Heart right ventricle (tissue), 16 donors: ENCODE results near the gene TXLNB. TPM values are rescaled to one million over a fixed set of nuclear protein-coding genes. Genes with fewer than 3 reads are reported as not detected.
A peak's percentile ranks its signal among the peaks of the same experiment; 100 is the strongest.
"Not testable (repeated sequence)": the region's sequence is repeated elsewhere in the genome, so short reads cannot be mapped to it uniquely, and the experiment has no call there.

Source experiments
- ATAC-seq, 8 donors: fragments of 200-7000 bp; cut with Tn5 transposase; one replicate each; pipeline ENCODE4 v1.9.1; 2020; ENCODE audit warnings: mild to moderate bottlenecking in 8 of 8, moderate library complexity in 8 of 8, moderate number of reproducible peaks in 1 of 8
- DNase-seq, 2 donors: peaks; one replicate each; pipeline ENCODE4 v3.0.0-alpha.2; 2020
- H3K27ac ChIP-seq, 10 donors: fragments of 200-600 bp; sonication (generic) in 2 of 10; one replicate each; pipeline versions ENCODE4 v1.5.0 to v1.8.0; 2020 to 2022; ENCODE audit warnings: mild to moderate bottlenecking in 3 of 10
- H3K27me3 ChIP-seq, 7 donors: fragments of 200-600 bp; one replicate each; pipeline ENCODE4 v1.8.0; 2021 to 2022; ENCODE audit warnings: mild to moderate bottlenecking in 2 of 7
- H3K36me3 ChIP-seq, 9 donors: fragments of 200-600 bp; sonication (generic) in 1 of 9; one replicate each; pipeline versions ENCODE4 v1.5.0 to v1.8.0; 2020 to 2022; ENCODE audit warnings: mild to moderate bottlenecking in 2 of 9
- H3K4me1 ChIP-seq, 9 donors: fragments of 200-600 bp; sonication (generic) in 1 of 9; one replicate each; pipeline versions ENCODE4 v1.5.0 to v1.8.0; 2020 to 2022; ENCODE audit warnings: mild to moderate bottlenecking in 4 of 9
- H3K4me3 ChIP-seq, 10 donors: fragments of 200-600 bp; sonication (generic) in 2 of 10; one replicate each; pipeline versions ENCODE4 v1.5.0 to v1.8.0; 2020 to 2022; ENCODE audit warnings: mild to moderate bottlenecking in 7 of 10, moderate library complexity in 2 of 10
- H3K9me3 ChIP-seq, 11 donors: fragments of 200-600 bp in 10 of 11; sonication (generic) in 2 of 11; one replicate each; pipeline versions ENCODE4 v1.5.0 to v1.8.0; 2013 to 2022; ENCODE audit warnings: mild to moderate bottlenecking in 2 of 11, control low read depth in 1 of 11, moderate library complexity in 1 of 11
- WGBS, 2 donors: extraction: QIAGEN DNeasy Blood & Tissue Kit; methylation state at CpG; one replicate each; pipeline ENCODE4 v1.1.7; 2013; ENCODE audit warnings: inconsistent platforms in 1 of 2; 5-methylcytosine and 5-hydroxymethylcytosine counted together
- intact Hi-C, 10 donors: fragments of 100-400 bp; cut with DNase I; formaldehyde crosslinking; loops; one replicate each; pipeline versions ENCODE4 v1.11.1 to v1.14.2; 2022
- polyA plus RNA-seq, 2 donors: library from polyadenylated mRNA; stranded (reverse); fragments of 200-250 nt; gene quantifications; one replicate each; pipeline ENCODE4 v1.2.3, GENCODE V29; 2013
- total RNA-seq, 10 donors: library from RNA; stranded (reverse); fragmentation: NEBNext Ultra II Directional in 3 of 10; extraction: Animal tissue kit (Norgen Biotek cat#: 25700) in 3 of 10; gene quantifications; one replicate each; pipeline versions ENCODE4 v1.2.1 to v1.2.4, GENCODE V29; 2021 to 2023
- TF ChIP-seq, protein P1 (sequence below), 9 donors: fragments of 200-600 bp; sonication (generic) in 2 of 9; IDR thresholded peaks; one replicate each; pipeline versions ENCODE4 v1.5.0 to v1.8.0; 2021 to 2022; ENCODE audit warnings: antibody characterized with exemption in 9 of 9, mild to moderate bottlenecking in 5 of 9, moderate library complexity in 1 of 9
- donor health status: Arrhythmogenic right ventricular cardiomyopathy.
- donor health status: ischemic (EF 13 %, LVEDD 7.1; RV severe dilation, severe dysfunction).
- donor health status: healthy with polysubstance abuse.
- donor health status: DM: no; HTN: yes; CAD: no.
- donor health status: DM: no; HTN: no; CAD: no.
- donor health status: ischemic (EF 25% LVEDD 6.9; RV normal size, moderate dysfunction).
- donor health status: ischemic (EF 25% LVEDD 5.7; RV mildly dilated, moderate dysfunction).
- donor health status: healthy.
- donor health status: DM: yes; HTN: yes; CAD: no.
- donor health status: Ischemic cardiomyopathy.
- donor health status: ischemic (EF 35%, LVEDD 5.7; RV mildly dilated, moderate dysfunction).
- donor health status: nonischemic (EF 11% LVEDD 7.7; RV severe dilation, severe dysfunction).
- donor health status: DM: yes; HTN: yes; CAD: no.
- donor health status: PGD.
- donor health status: ischemic (EF 29% LVEDD 5.4; RV normal size, mild dysfunction).
- donor health status: nonischemic (EF 23%, LVEDD 6.1; RV moderate dilation, normal function).

Gene TXLNB
- total and polyA plus RNA-seq, 12 donors, result 6.2 to 156 (median 132) TPM

DNA sequence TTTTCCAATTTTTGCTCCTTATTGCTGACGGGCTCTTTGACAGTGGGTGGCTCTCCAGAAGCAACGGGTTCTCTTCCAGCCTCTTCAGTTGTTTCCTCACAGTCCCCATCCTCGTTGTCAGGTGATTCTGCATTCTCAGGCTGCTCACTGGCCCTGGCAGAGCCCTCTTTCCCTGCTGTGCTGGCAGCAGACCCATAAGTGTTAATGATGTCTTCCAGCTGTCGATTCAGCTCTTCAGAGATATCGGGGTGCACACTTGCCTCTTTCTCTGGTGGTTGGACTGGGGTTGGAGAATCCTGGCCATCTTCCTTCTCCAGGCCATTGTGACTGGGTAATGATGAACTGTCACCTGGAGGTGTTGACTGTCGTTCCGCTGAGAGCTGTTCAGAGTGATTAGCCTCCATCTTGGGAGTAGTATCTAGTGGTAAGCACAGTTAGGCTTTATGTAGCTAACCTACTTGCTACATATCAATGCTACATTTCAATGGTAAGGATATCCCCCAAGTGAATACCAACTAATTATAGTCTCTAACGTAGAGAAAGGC lies 3.2 kb downstream of the TXLNB start:
- Histone ChIP-seq H3K4me1 (peaks cover 4 to 57% (median 40%) of the 10 kb centered on the region in 9 donors), H3K4me3 (peak overlapping the region in 7 of 10 donors; percentile 5 to 57 (median 39)), H3K27ac (peak overlapping the region; percentile 11 to 94 (median 90)), H3K27me3 (no peaks in the 10 kb centered on the region), H3K9me3 (no peaks in the 10 kb centered on the region), H3K36me3 (peaks cover 0 to 8% (median 0%) of the 10 kb centered on the region in 9 donors)
- no peak for DNase-seq
- WGBS, 2 donors, result 43 to 58% methylated on average over 8 of the region's 8 CpGs
- peak in 4 of 8 donors; percentile 9 to 74 (median 44) for ATAC-seq
- TF ChIP-seq, protein P1, sequence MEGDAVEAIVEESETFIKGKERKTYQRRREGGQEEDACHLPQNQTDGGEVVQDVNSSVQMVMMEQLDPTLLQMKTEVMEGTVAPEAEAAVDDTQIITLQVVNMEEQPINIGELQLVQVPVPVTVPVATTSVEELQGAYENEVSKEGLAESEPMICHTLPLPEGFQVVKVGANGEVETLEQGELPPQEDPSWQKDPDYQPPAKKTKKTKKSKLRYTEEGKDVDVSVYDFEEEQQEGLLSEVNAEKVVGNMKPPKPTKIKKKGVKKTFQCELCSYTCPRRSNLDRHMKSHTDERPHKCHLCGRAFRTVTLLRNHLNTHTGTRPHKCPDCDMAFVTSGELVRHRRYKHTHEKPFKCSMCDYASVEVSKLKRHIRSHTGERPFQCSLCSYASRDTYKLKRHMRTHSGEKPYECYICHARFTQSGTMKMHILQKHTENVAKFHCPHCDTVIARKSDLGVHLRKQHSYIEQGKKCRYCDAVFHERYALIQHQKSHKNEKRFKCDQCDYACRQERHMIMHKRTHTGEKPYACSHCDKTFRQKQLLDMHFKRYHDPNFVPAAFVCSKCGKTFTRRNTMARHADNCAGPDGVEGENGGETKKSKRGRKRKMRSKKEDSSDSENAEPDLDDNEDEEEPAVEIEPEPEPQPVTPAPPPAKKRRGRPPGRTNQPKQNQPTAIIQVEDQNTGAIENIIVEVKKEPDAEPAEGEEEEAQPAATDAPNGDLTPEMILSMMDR (IDR thresholded peaks at IDR 0.05), result no peak
- intact Hi-C loops, result loop anchor here in 1 of 10 donors (5.0 kb wide), 1 partner anchor 36 kb away; no protein-coding TSS in a partner anchor

DNA sequence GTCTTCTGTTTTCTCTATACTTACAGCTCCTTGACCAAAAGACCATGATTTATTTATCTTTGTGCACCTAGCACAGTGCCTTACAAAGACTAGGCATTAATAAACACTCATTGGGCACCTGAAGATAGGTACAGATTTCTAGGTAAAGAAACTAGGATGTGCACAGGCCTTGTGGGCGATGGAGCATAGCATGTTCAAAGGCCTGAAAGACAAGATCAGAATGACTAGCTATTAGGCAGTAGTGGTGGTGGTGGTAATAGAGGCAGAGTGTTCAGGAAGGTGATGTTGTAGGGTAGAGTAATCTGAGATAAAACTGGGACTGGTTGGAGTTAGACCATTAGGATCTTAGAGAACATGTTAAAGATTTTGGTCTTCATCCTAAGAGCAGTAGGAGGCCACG lies 3.9 kb downstream of the TXLNB start:
- H3K27me3 ChIP-seq, result no peaks in the 10 kb centered on the region
- H3K9me3 ChIP-seq, result no peaks in the 10 kb centered on the region
- peaks cover 4 to 57% (median 40%) of the 10 kb centered on the region in 9 donors for H3K4me1 ChIP-seq
- intact Hi-C loops, result loop anchor here in 1 of 10 donors (5.0 kb wide), 1 partner anchor 36 kb away; no protein-coding TSS in a partner anchor
- peaks cover 0 to 8% (median 0%) of the 10 kb centered on the region in 9 donors for H3K36me3 ChIP-seq
- TF ChIP-seq, protein P1 (IDR thresholded peaks at IDR 0.05), result no peak
- WGBS, 2 donors, result 96 to 97% methylated on average over 2 of the region's 2 CpGs
- peak overlapping the region; percentile 11 to 94 (median 88) for H3K27ac ChIP-seq
- DNase-seq, result no peak
- no peak overlapping the region for H3K4me3 ChIP-seq
- ATAC-seq, result no peak

- DNase-seq, H3K27me3 ChIP-seq, H3K4me3 ChIP-seq, ATAC-seq, H3K36me3 ChIP-seq, H3K9me3 ChIP-seq: not testable (repeated sequence)
- 84 to 91% methylated on average over 8 to 10 of the region's 10 CpGs for WGBS, 2 donors
- H3K4me1 ChIP-seq, result peaks cover 0 to 44% (median 29%) of the 10 kb centered on the region in 9 donors
- intact Hi-C loops, result loop anchor here in 1 of 10 donors (5.0 kb wide), 1 partner anchor 34 kb away; no protein-coding TSS in a partner anchor
- H3K27ac ChIP-seq, result peak overlapping the region in 5 of 10 donors; percentile 7 to 81 (median 30)
Observed at GRCh38 chr6:139286438-139286837, 5.4 kb downstream of the TXLNB start.

- intact Hi-C loops, result loop anchor here in 1 of 10 donors (5.0 kb wide), 1 partner anchor 33 kb away; no protein-coding TSS in a partner anchor
- Histone ChIP-seq H3K9me3 (no peaks in the 10 kb centered on the region), H3K4me3 (no peak overlapping the region), H3K4me1 (peaks cover 0 to 40% (median 28%) of the 10 kb centered on the region in 9 donors), H3K27me3 (no peaks in the 10 kb centered on the region), H3K36me3 (peaks cover 0 to 8% (median 0%) of the 10 kb centered on the region in 9 donors), H3K27ac (no peak overlapping the region)
- DNase-seq, result no peak
- TF ChIP-seq, protein P1 (IDR thresholded peaks at IDR 0.05), result no peak
- ATAC-seq, result no peak
- 76 to 78% methylated on average over 6 of the region's 6 CpGs for WGBS, 2 donors
Observed at GRCh38 chr6:139285590-139285989, 6.2 kb downstream of the TXLNB start.

- intact Hi-C loops, result loop anchor here in 1 of 10 donors (5.0 kb wide), 1 partner anchor 32 kb away; no protein-coding TSS in a partner anchor
- no peaks in the 10 kb centered on the region for H3K27me3 ChIP-seq
- ATAC-seq (no peak), DNase-seq (no peak)
- peaks cover 0 to 8% (median 0%) of the 10 kb centered on the region in 9 donors for H3K36me3 ChIP-seq
- TF ChIP-seq, protein P1 (IDR thresholded peaks at IDR 0.05), result no peak
- H3K27ac ChIP-seq, result no peak overlapping the region
- H3K4me1 ChIP-seq, result peaks cover 0 to 35% (median 22%) of the 10 kb centered on the region in 9 donors
- H3K4me3 ChIP-seq, result no peak overlapping the region
- H3K9me3 ChIP-seq, result no peaks in the 10 kb centered on the region
- WGBS, 2 donors, result 66 to 89% methylated on average over 3 of the region's 3 CpGs
Observed at GRCh38 chr6:139284789-139285188, 7.0 kb downstream of the TXLNB start.
